PC-3 (cell line): Measurements from ENCODE around the gene CHAC1. TPM values are rescaled to one million over a fixed set of nuclear protein-coding genes. Genes with fewer than 3 reads are reported as not detected.

Experiments
- ATAC-seq: fragments of 200-7000 bp; cut with Tn5 transposase; 2 replicates; pipeline ENCODE4 v1.9.1; 2020; ENCODE audit warnings: mild to moderate bottlenecking, moderate library complexity
- BruUV-seq: library from RNA; stranded (reverse); fragments of 400-500 nt; replicated peaks from 2 replicates; lab custom pipeline; 2021; lab: Mats Ljungman, UMichigan
- CTCF ChIA-PET: fragments of 300-600 bp; sonication (Branson Sonifier 250); formaldehyde crosslinking; loops from one replicate; lab custom pipeline; 2022; ENCODE audit warnings: antibody characterized with exemption; lab: Charles Lee
- POLR2A ChIA-PET: fragments of 300-600 bp; sonication (Branson Sonifier 250); formaldehyde crosslinking; loops from one replicate; lab custom pipeline; 2022; ENCODE audit warnings: antibody characterized with exemption; ENCODE audit not compliant: unreplicated experiment; lab: Charles Lee
- DNase-seq: peaks from one replicate; pipeline ENCODE4 v3.0.0-alpha.2; 2015
- H2AFZ ChIP-seq: fragments of 300-600 bp; sonication (generic); 2 replicates; pipeline ENCODE4 v1.6.0; 2016; ENCODE audit warnings: antibody characterized with exemption, low read length
- H3F3A ChIP-seq: fragments of 300-600 bp; sonication (generic); one replicate; pipeline ENCODE4 v1.6.0; 2017; ENCODE audit warnings: antibody characterized with exemption, low read length, control low read depth, mild to moderate bottlenecking; ENCODE audit not compliant: unreplicated experiment
- H3K27ac ChIP-seq: fragments of 300-600 bp; sonication (generic); 2 replicates; pipeline ENCODE4 v1.5.1; 2016; ENCODE audit warnings: mild to moderate bottlenecking, low read length
- H3K27me3 ChIP-seq: fragments of 300-600 bp; sonication (generic); 2 replicates; pipeline ENCODE4 v1.6.1; 2016; ENCODE audit warnings: low read length, mixed read lengths
- H3K36me3 ChIP-seq: fragments of 300-600 bp; sonication (generic); 2 replicates; pipeline ENCODE4 v1.6.1; 2016; ENCODE audit warnings: low read depth, mixed run types, low read length, mixed read lengths
- H3K4me1 ChIP-seq: fragments of 300-600 bp; sonication (generic); 2 replicates; pipeline ENCODE4 v1.5.1; 2016; ENCODE audit warnings: low read length; ENCODE audit not compliant: insufficient read depth
- H3K4me2 ChIP-seq: fragments of 300-600 bp; sonication (generic); 2 replicates; pipeline ENCODE4 v1.6.0; 2016; ENCODE audit warnings: low read length
- H3K4me3 ChIP-seq: fragments of 300-600 bp; sonication (generic); 2 replicates; pipeline ENCODE4 v1.5.1; 2016; ENCODE audit warnings: mild to moderate bottlenecking, low read length, mixed read lengths
- H3K79me2 ChIP-seq: fragments of 300-600 bp; sonication (generic); 2 replicates; pipeline ENCODE4 v1.6.1; 2017; ENCODE audit warnings: low read length, mixed read lengths
- H3K9ac ChIP-seq: fragments of 300-600 bp; sonication (generic); 2 replicates; pipeline ENCODE4 v1.6.0; 2016; ENCODE audit warnings: mild to moderate bottlenecking, low read length
- H3K9me2 ChIP-seq: fragments of 300-600 bp; sonication (generic); replicated peaks from 2 replicates; pipeline ENCODE4 v1.6.1; 2016; ENCODE audit warnings: mixed run types, low read length, mixed read lengths
- H3K9me3 ChIP-seq: fragments of 300-600 bp; sonication (generic); 2 replicates; pipeline ENCODE4 v1.6.1; 2016; ENCODE audit warnings: low read length, mixed read lengths
- H4K20me1 ChIP-seq: fragments of 300-600 bp; sonication (generic); 2 replicates; pipeline ENCODE4 v1.6.1; 2016; ENCODE audit warnings: low read length, mixed read lengths
- CTCF ChIP-seq: fragments of 300-600 bp; sonication (generic); conservative IDR thresholded peaks from 2 replicates; pipeline ENCODE4 v1.5.1; 2017; ENCODE audit warnings: antibody characterized with exemption, low read depth, mild to moderate bottlenecking, low read length
- EZH2 ChIP-seq: fragments of 300-600 bp; sonication (generic); IDR thresholded peaks from one replicate; pipeline ENCODE4 v1.6.1; 2017; ENCODE audit warnings: antibody characterized with exemption, mild to moderate bottlenecking, low read length; ENCODE audit not compliant: unreplicated experiment
- EZH2phosphoT487 ChIP-seq: fragments of 300-600 bp; sonication (generic); IDR thresholded peaks from 2 replicates; pipeline ENCODE4 v1.6.1; 2018; ENCODE audit warnings: mild to moderate bottlenecking, antibody characterized with exemption, low read length, borderline replicate concordance
- intact Hi-C: fragments of 100-400 bp; cut with micrococcal nuclease; formaldehyde crosslinking; loops from 2 replicates; pipeline ENCODE4 v1.9.0; 2023
- total RNA-seq: library from RNA; depleted of rRNA; stranded (reverse); fragments of >200 nt; gene quantifications from 2 replicates; pipeline ENCODE4 v1.2.3, GENCODE V29; 2014

The CHAC1 gene
- total RNA-seq, 1 experiment from 2014 or later: 13.3 TPM

- BruUV-seq: no TSS peak
- H3K9ac ChIP-seq: peak overlapping the region; percentile 72; the same call in 1 of the 2 replicates
- TF ChIP-seq CTCF (no peak), EZH2phosphoT487 (no peak), EZH2 (no peak)
These were observed 10.4 kb upstream of the CHAC1 start for GRCh38 chr15:40942878-40943277.

GRCh38 chr15:40943764-40944365 is 9.4 kb upstream of the CHAC1 start:
- H3K36me3 ChIP-seq: no peaks in the 10 kb centered on the region
- H3K27me3 ChIP-seq: no peaks in the 10 kb centered on the region
- ChIA-PET CTCF (no interaction called here), POLR2A (no interaction called here)
- no peak overlapping the region for H3K4me3 ChIP-seq
- ATAC-seq (no peak), DNase-seq (no peak)
- no peaks in the 10 kb centered on the region for H3F3A ChIP-seq
- peaks cover 19% of the 10 kb centered on the region for H3K4me1 ChIP-seq
- H3K27ac ChIP-seq: no peak overlapping the region
- no peaks in the 10 kb centered on the region for H3K79me2 ChIP-seq
- intact Hi-C loops: loop anchor here (5.0 kb wide), 1 partner anchor 37 kb away; no protein-coding TSS in a partner anchor
- no peaks in the 10 kb centered on the region for H3K9me3 ChIP-seq
- TF ChIP-seq EZH2phosphoT487: no peak
- TF ChIP-seq EZH2: no peak
- no peak for TF ChIP-seq CTCF
- no peak overlapping the region for H2AFZ ChIP-seq
- no TSS peak for BruUV-seq
- H4K20me1 ChIP-seq: no peaks in the 10 kb centered on the region
- no peak overlapping the region for H3K4me2 ChIP-seq
- no peaks in the 10 kb centered on the region for H3K9me2 ChIP-seq
- no peak overlapping the region for H3K9ac ChIP-seq

More at GRCh38 chr15:40942878-40943277, 10.4 kb upstream of the CHAC1 start:
- H3K9me3 ChIP-seq: no peaks in the 10 kb centered on the region
- H3F3A ChIP-seq: no peaks in the 10 kb centered on the region
- CTCF ChIA-PET: interaction anchor here (0.6 to 1.5 kb wide), 3 partner anchors 15 to 76 kb away, joined by 3 to 16 read pairs (median 3); no protein-coding TSS in a partner anchor
- H3K9me2 ChIP-seq: no peaks in the 10 kb centered on the region
- no peak overlapping the region for H2AFZ ChIP-seq
- no peaks in the 10 kb centered on the region for H3K79me2 ChIP-seq
- ATAC-seq (no peak), DNase-seq (no peak)
- H3K36me3 ChIP-seq: no peaks in the 10 kb centered on the region
- POLR2A ChIA-PET: no interaction called here
- 0 out of 2 replicates have a peak overlapping the region, but pooled peaks have one; percentile 71 for H3K4me3 ChIP-seq
- H3K27me3 ChIP-seq: no peaks in the 10 kb centered on the region
- H3K27ac ChIP-seq: no peak overlapping the region
- peak overlapping the region; percentile 86; the same call in 1 of the 2 replicates for H3K4me2 ChIP-seq
- no peaks in the 10 kb centered on the region for H4K20me1 ChIP-seq
- peaks cover 19% of the 10 kb centered on the region for H3K4me1 ChIP-seq
- intact Hi-C loops: loop anchor here (5.0 kb wide), 1 partner anchor 36 kb away; no protein-coding TSS in a partner anchor
